Type B pancreatic cell (in vitro differentiated cells): ENCODE data around the gene SELPLG. TPM values are rescaled to one million over a fixed set of nuclear protein-coding genes. Genes with fewer than 3 reads are reported as not detected.
A peak's percentile ranks its signal among the peaks of the same experiment; 100 is the strongest.

Experiments
- DNase-seq: peaks from one replicate; pipeline ENCODE4 v3.0.0; 2021; ENCODE audit warnings: mixed read lengths; ENCODE audit not compliant: unreplicated experiment; ENCODE audit errors: extremely low spot score
- H3K27ac Mint-ChIP-seq: 2 replicates; pipeline ENCODE4 v1.8.0; 2021; ENCODE audit warnings: mild to moderate bottlenecking, mixed read lengths
- H3K27me3 Mint-ChIP-seq: 2 replicates; pipeline ENCODE4 v1.8.0; 2021; ENCODE audit warnings: mixed read lengths
- H3K36me3 Mint-ChIP-seq: 2 replicates; pipeline ENCODE4 v1.8.0; 2021; ENCODE audit warnings: mixed read lengths
- H3K4me1 Mint-ChIP-seq: one replicate; pipeline ENCODE4 v1.8.0; 2021; ENCODE audit warnings: mixed read lengths; ENCODE audit not compliant: unreplicated experiment
- H3K4me3 Mint-ChIP-seq: 2 replicates; pipeline ENCODE4 v1.8.0; 2021; ENCODE audit warnings: mild to moderate bottlenecking, mixed read lengths
- H3K9me3 Mint-ChIP-seq: 2 replicates; pipeline ENCODE4 v1.8.0; 2021; ENCODE audit warnings: mixed read lengths
- total RNA-seq: library from RNA; stranded (reverse); gene quantifications from 2 replicates; pipeline ENCODE4 v1.2.1, GENCODE V29; 2021; ENCODE audit warnings: low replicate concordance
- TF ChIP-seq, protein P1 (sequence below): fragments of 200-600 bp; sonication (generic); conservative IDR thresholded peaks from 2 replicates; pipeline ENCODE4 v1.5.0; 2021; ENCODE audit warnings: antibody characterized with exemption, mild to moderate bottlenecking

The SELPLG gene
- total RNA-seq, 1 donor from 2014 or later: 0.48 TPM

DNA sequence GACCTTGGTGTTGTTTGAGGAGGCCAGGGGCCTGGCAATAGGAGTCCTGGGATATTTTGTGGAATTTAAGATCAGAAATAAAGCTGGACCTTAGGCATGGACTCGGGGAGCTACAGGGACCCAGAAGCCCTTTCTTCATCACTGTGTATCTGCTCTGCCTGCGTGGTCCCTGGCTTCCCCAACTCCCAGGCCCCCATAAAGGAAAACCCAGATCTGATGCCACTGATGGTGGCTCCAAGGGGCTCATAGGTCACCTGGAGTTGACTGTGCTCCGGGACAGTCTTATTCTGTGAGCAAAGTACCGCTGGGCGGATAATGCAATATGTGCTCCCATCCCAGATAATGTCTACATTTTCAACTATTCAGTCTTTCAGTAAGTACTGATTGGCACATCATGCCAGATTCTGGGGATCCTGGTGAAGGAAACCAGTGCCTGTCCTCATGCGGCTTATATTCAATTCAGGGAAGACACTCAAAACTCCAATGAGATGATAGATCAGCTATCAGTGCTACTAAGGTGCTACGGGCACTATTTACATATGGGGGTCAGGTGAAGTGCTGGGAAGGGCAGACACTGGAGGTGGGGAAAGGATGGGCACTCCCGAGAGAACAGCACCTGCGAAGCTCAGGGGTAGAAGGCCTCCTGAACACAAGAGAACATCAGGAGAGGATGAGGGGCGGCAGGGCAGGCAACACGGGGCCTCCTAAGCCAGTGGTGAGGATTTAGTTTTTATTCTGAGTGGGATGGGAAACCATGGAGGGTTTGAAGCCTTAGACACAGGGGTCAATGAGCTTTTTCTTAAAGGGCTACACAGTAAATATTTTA, 5.5 kb upstream of the SELPLG start:
- Mint-ChIP-seq H3K36me3 (no peaks in the 10 kb centered on the region), H3K27me3 (no peaks in the 10 kb centered on the region), H3K9me3 (no peaks in the 10 kb centered on the region), H3K4me1 (peaks cover 54% of the 10 kb centered on the region), H3K27ac (no peak overlapping the region), H3K4me3 (no peak overlapping the region)
- DNase-seq: no peak
- TF ChIP-seq, protein P1, sequence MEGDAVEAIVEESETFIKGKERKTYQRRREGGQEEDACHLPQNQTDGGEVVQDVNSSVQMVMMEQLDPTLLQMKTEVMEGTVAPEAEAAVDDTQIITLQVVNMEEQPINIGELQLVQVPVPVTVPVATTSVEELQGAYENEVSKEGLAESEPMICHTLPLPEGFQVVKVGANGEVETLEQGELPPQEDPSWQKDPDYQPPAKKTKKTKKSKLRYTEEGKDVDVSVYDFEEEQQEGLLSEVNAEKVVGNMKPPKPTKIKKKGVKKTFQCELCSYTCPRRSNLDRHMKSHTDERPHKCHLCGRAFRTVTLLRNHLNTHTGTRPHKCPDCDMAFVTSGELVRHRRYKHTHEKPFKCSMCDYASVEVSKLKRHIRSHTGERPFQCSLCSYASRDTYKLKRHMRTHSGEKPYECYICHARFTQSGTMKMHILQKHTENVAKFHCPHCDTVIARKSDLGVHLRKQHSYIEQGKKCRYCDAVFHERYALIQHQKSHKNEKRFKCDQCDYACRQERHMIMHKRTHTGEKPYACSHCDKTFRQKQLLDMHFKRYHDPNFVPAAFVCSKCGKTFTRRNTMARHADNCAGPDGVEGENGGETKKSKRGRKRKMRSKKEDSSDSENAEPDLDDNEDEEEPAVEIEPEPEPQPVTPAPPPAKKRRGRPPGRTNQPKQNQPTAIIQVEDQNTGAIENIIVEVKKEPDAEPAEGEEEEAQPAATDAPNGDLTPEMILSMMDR: no peak

DNA sequence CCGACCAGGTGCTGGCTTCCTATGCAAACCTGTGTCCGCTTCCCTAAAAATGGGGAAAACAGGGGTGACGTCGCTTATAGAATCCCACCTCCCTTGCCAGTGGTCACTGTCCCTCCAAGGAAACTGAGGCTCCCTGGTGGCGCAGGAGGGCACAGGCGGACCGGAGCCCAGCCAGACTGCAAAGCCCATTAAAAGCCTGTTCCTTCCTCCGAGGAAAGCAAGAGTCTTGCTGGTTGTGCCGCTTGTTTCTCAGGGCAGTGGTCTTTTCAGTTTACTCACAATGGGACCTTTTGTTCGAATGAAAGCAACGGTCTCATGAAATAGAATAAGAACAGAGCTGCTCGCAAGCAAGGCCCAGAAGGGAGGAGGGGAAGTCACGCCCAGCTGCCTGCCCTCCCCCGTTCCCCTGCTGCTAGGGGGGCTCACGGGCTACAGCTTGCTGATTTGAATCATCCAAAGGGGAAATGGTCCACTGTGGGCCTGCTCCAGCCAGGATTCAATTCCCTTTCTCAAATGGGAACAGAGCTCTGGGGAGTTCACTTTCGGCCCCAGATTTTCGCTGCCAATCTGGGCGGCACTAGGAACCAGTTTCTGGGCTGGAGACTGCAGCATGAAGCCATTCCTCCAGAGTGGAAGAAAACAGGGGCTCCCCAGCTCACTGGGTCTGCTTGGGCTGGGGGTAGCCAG, 4.6 kb upstream of the SELPLG start:
- H3K36me3 Mint-ChIP-seq: no peaks in the 10 kb centered on the region
- peak; percentile 73 for DNase-seq
- no peaks in the 10 kb centered on the region for H3K27me3 Mint-ChIP-seq
- no peaks in the 10 kb centered on the region for H3K9me3 Mint-ChIP-seq
- H3K4me3 Mint-ChIP-seq: peak overlapping the region; percentile 14
- TF ChIP-seq, protein P1: no peak
- peak overlapping the region; percentile 51 for H3K27ac Mint-ChIP-seq
- peaks cover 47% of the 10 kb centered on the region for H3K4me1 Mint-ChIP-seq

DNA sequence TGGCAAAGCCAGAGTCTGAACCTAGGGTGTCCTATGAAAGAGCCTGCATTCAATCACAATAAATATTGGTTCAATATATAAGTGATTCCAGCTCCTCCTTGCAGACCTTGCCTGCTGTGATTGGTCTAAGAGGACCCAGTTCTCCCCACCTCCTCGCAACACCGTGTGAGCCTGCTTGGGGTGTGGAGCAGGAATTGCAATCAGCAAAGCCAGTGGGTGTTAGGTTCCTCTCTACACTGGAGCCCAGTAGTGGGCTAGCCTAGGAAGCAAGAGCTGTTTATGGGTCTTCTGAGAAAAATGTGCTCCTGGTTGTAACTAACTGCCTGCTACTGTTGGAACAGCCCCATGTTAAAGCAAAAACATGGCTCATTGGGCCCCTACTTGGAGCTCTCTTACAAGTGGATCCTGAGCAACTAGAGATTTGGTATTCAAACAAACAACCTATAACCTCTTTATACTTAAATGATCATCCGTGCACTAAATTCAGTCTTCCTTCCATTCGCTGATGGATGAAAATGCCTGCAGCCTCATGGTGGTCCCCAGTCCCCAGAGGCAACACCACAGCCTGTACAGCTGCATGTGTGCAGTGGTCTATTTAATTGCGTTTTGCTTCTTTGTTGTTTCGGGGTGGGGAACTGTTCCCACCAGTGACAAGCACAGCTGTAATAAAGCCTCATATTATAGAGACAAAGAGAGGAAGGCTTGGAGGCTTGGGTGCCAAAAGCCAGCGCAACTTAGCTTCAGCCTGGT, 3.7 kb upstream of the SELPLG start:
- no peak overlapping the region for H3K4me3 Mint-ChIP-seq
- H3K36me3 Mint-ChIP-seq: no peaks in the 10 kb centered on the region
- H3K27me3 Mint-ChIP-seq: no peaks in the 10 kb centered on the region
- H3K27ac Mint-ChIP-seq: peak overlapping the region; percentile 37
- no peak for DNase-seq
- TF ChIP-seq, protein P1: no peak
- H3K4me1 Mint-ChIP-seq: peaks cover 45% of the 10 kb centered on the region
- no peaks in the 10 kb centered on the region for H3K9me3 Mint-ChIP-seq

DNA sequence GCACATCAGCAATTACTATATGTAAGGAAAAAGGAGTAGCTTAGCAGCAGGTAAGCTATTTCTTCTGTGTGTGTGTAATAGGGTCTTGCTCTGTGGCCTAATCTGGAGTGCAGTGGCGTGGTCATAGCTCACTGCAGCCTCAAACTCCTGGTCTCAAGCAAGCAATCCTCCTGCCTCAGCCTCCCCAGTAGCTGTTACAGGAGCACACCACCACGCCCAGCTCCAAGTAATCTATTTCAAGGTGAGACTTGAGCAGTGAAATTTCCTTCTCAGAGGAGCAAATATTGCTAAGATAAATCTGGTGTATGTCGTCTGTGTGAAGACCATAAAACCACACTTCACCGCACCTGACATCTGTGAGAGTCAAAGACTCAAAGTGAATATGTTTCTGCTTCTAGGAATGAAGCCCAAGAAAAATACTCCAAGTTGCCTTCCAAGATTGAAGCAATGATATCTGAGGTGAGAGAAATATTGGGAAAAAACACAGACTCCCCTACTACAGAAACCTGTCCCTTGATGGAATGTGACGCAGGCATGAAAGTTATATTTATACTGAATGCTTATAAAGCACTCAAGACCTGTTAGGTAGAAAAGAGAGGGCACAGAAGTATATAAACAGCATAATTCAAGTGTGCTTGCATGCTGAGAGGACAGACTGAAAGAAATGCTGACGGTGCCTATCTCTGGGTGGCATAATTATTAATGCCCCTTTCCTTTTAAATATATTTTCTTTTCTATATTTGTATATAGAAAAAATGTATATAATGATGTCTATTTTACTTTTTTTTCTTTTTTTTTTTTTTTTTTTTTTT, 2.5 kb upstream of the SELPLG start:
- no peak overlapping the region for H3K27ac Mint-ChIP-seq
- H3K4me3 Mint-ChIP-seq: no peak overlapping the region
- DNase-seq: no peak
- no peaks in the 10 kb centered on the region for H3K36me3 Mint-ChIP-seq
- no peaks in the 10 kb centered on the region for H3K27me3 Mint-ChIP-seq
- H3K4me1 Mint-ChIP-seq: peaks cover 47% of the 10 kb centered on the region
- no peaks in the 10 kb centered on the region for H3K9me3 Mint-ChIP-seq
- TF ChIP-seq, protein P1: no peak
